Measurements from ENCODE around the gene ADAP1. TPM values are rescaled to one million over a fixed set of nuclear protein-coding genes. Genes with fewer than 3 reads are reported as not detected.
A peak's percentile ranks its signal among the peaks of the same experiment; 100 is the strongest.

The ADAP1 gene
- total and polyA plus RNA-seq, 4 donors = 30.8 to 116 (median 79.0) TPM

DNA sequence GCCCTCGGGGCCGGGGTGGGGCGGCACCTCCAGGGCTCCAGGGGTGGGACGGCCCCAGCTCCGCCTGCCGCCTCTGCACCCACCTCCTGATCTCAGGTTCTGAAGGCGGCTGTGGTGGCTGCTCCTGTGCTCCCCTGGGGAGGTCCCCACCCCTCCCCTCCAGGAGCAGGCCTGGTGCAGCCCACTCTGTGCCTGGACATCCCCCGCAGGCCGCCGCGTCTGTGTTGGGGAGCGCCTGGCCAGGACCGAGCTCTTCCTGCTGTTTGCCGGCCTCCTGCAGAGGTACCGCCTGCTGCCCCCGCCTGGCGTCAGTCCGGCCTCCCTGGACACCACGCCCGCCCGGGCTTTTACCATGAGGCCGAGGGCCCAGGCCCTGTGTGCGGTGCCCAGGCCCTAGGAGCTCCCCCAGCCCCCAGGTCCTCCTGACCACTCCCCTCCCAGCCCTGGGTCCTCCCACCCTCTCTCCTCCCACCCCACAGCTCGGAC is 34.0 kb upstream of the ADAP1 start:
- 22% methylated on average over 24 of the region's 24 CpGs for WGBS (ENCODE audit: insufficient coverage)
- peaks cover 47% of the 10 kb centered on the region for H3K4me1 ChIP-seq (ENCODE audit: control insufficient read depth, insufficient read depth, low read length)
- no peak overlapping the region for H3K27ac ChIP-seq (ENCODE audit: low read depth, low read length)

DNA sequence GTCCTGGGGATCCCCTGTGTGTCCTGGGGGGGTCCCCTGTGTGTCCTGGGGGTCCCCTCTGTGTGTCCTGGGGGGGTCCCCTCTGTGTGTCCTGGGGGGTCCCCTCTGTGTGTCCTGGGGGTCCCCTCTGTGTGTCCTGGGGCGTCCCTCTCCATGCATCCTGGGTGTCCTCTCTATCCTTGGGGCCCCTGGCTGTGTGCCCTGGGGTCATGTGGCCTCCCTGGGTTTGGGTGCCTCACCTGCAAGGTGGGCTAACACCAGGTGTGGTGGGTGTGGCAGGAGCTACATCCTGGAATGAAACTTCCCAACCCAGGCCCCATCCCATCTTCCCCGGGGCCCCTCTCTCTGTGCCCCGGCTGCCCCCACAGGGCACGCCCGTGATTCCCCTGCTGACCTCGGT is 33.4 kb upstream of the ADAP1 start:
- no peak overlapping the region for H3K27ac ChIP-seq (ENCODE audit: low read depth, low read length)
- no peaks in the 10 kb centered on the region for H3K9me3 ChIP-seq (ENCODE audit: control insufficient read depth, insufficient read depth, low read length)
- 70% methylated on average over 6 of the region's 6 CpGs for WGBS (ENCODE audit: insufficient coverage)
- H3K4me1 ChIP-seq (ENCODE audit: control insufficient read depth, insufficient read depth, low read length) = peaks cover 47% of the 10 kb centered on the region
- H3K27me3 ChIP-seq (ENCODE audit: control insufficient read depth, insufficient read depth, low read length) = no peaks in the 10 kb centered on the region
- peaks cover 8% of the 10 kb centered on the region for H3K36me3 ChIP-seq (ENCODE audit: control insufficient read depth, insufficient read depth, low read length)
- no peak overlapping the region for H3K4me3 ChIP-seq (ENCODE audit: low read depth, low read length)
- DNase-seq (ENCODE audit: low read depth in 4 of 6, low spot score in 6 of 6) = no peak

More for the DNA sequence above, 34.0 kb upstream of the ADAP1 start:
- no peak overlapping the region for H3K4me3 ChIP-seq (ENCODE audit: low read depth, low read length)
- H3K9me3 ChIP-seq (ENCODE audit: control insufficient read depth, insufficient read depth, low read length) = no peaks in the 10 kb centered on the region
- peaks cover 9% of the 10 kb centered on the region for H3K36me3 ChIP-seq (ENCODE audit: control insufficient read depth, insufficient read depth, low read length)
- H3K27me3 ChIP-seq (ENCODE audit: control insufficient read depth, insufficient read depth, low read length) = no peaks in the 10 kb centered on the region
- no peak for DNase-seq (ENCODE audit: low read depth in 4 of 6, low spot score in 6 of 6)

DNA sequence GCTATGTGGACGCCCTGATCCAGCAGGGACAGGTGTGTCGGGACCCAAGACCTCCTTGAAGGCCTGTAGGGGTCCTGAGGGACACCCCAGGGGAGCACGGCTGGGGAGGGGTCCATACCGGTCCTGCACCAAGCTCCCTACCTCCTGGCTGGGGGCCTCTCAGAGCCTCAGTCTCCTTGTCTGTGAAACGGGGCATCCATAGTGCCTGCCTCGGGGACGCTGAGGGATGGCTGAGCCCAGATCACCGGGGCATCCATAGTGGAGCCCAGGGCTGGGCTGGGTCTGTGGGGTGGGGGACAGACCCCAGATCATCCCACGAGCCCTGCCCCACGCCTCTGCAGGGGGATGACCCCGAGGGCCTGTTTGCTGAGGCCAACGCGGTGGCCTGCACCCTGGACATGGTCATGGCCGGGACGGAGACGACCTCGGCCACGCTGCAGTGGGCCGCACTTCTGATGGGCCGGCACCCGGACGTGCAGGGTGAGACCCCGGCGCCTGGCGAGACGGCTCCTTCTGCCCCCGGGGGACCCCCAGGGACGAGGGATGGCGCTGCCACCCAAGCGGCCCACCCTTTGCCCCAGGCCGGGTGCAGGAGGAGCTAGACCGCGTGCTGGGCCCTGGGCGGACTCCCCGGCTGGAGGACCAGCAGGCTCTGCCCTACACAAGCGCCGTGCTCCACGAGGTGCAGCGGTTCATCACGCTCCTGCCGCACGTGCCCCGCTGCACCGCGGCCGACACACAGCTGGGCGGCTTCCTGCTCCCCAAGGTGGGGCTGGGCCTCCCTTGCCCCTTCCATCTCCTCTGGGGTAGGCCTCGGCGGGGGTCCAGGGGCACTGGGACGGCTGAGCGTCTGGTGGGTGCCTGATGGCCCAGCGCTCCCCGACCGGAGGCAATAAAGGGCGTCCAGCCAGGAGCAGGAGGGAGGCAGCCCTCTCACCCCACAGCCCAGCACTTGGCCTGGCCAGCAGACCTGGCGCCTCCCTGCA is 32.6 kb upstream of the ADAP1 start:
- H3K4me1 ChIP-seq (ENCODE audit: control insufficient read depth, insufficient read depth, low read length) = peaks cover 47% of the 10 kb centered on the region
- no peak overlapping the region for H3K4me3 ChIP-seq (ENCODE audit: low read depth, low read length)
- H3K36me3 ChIP-seq (ENCODE audit: control insufficient read depth, insufficient read depth, low read length) = peaks cover 8% of the 10 kb centered on the region
- no peak overlapping the region for H3K27ac ChIP-seq (ENCODE audit: low read depth, low read length)
- 85% methylated on average over 54 of the region's 56 CpGs for WGBS (ENCODE audit: insufficient coverage)
- no peak for DNase-seq (ENCODE audit: low read depth in 4 of 6, low spot score in 6 of 6)
- H3K27me3 ChIP-seq (ENCODE audit: control insufficient read depth, insufficient read depth, low read length) = no peaks in the 10 kb centered on the region
- no peaks in the 10 kb centered on the region for H3K9me3 ChIP-seq (ENCODE audit: control insufficient read depth, insufficient read depth, low read length)

DNA sequence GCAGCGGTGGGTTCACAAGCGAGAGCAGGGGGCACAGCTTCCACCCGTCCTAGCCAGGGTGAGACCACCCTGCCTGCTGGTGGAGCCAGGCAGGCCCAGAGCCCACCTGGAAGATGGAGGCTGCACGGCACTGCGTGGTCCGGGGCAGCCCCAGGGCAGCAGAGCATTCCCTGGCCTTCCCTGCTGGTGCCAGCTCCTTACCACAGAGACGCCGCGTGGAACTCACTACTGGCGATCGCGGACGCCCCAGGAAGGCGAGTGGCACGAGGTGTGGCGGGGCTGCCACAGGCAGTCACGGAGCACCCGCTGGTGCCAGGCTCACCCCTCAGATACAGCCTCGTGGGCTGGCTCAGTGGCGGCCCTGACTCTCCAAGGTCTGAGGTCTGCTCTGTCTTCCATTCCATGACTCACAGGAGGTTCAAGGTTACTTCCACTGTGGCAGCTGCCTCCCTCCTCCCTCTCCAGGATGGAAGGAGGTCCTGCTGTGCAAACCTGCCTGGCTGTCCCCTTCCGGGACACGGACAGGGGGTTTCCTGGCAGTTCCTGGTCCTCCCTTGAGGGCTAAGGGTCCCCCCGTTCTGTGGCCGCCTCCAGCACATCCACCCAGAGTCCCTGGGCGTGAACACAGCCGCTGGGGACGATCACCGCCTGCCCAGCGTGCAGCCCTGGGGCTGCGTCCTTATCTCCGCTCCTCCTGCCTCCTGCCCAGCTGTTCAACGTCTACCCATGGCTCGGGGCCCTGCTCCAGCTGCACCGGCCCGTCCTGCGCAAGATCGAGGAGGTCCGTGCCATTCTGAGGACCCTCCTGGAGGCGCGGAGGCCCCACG is 31.6 kb upstream of the ADAP1 start:
- H3K27ac ChIP-seq (ENCODE audit: low read depth, low read length) = no peak overlapping the region
- no peak overlapping the region for H3K4me3 ChIP-seq (ENCODE audit: low read depth, low read length)
- H3K9me3 ChIP-seq (ENCODE audit: control insufficient read depth, insufficient read depth, low read length) = no peaks in the 10 kb centered on the region
- 76% methylated on average over 41 of the region's 41 CpGs for WGBS (ENCODE audit: insufficient coverage)
- peaks cover 44% of the 10 kb centered on the region for H3K4me1 ChIP-seq (ENCODE audit: control insufficient read depth, insufficient read depth, low read length)
- no peaks in the 10 kb centered on the region for H3K27me3 ChIP-seq (ENCODE audit: control insufficient read depth, insufficient read depth, low read length)
- H3K36me3 ChIP-seq (ENCODE audit: control insufficient read depth, insufficient read depth, low read length) = peaks cover 7% of the 10 kb centered on the region
- DNase-seq (ENCODE audit: low read depth in 4 of 6, low spot score in 6 of 6) = no peak

DNA sequence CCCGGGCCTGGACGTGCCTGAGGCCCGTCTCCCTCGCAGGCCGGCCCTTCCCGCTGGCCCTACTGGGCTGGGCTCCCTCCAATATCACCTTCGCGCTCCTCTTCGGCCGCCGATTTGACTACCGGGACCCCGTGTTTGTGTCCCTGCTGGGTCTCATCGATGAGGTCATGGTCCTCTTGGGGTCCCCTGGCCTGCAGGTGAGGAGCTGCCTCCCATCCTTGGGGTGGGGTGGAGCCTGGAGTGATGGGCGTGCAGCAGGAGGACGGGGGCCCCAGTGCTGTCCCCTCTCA is 30.6 kb upstream of the ADAP1 start:
- DNase-seq (ENCODE audit: low read depth in 4 of 6, low spot score in 6 of 6) = no peak
- H3K4me1 ChIP-seq (ENCODE audit: control insufficient read depth, insufficient read depth, low read length) = peaks cover 44% of the 10 kb centered on the region
- 67% methylated on average over 15 of the region's 16 CpGs for WGBS (ENCODE audit: insufficient coverage)

DNA sequence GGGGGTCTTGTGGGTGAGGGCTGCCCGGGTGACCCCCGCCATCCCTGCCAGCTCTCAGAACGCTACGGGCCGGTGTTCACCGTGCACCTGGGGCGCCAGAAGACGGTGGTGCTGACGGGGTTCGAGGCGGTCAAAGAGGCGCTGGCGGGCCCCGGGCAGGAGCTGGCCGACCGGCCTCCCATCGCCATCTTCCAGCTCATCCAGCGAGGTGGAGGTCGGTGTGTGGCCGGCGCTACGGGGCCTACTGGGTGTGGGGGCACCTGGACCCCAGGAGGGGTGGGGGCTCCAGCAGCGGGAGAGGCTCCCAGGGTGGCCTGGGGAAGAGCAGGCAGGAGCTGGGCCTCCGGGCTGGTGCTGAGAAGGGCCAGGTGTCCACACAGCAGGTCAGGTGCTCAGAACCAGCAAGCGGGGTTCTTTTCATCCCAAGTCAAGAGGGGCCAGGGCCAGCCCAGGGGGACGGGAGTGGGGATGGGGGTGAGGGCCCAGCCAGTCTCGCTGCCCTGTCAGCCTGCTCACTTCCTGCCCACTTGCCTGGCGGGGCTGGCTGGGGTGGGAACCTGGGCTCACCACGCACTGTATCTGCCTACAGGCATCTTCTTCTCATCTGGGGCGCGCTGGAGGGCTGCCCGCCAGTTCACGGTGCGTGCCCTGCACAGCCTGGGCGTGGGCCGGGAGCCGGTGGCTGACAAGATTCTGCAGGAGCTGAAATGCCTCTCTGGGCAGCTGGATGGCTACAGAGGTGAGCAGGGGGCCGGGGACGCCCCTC is 30.1 kb upstream of the ADAP1 start:
- H3K36me3 ChIP-seq (ENCODE audit: control insufficient read depth, insufficient read depth, low read length) = no peaks in the 10 kb centered on the region
- DNase-seq (ENCODE audit: low read depth in 4 of 6, low spot score in 6 of 6) = no peak
- H3K4me1 ChIP-seq (ENCODE audit: control insufficient read depth, insufficient read depth, low read length) = peaks cover 44% of the 10 kb centered on the region
- no peak overlapping the region for H3K27ac ChIP-seq (ENCODE audit: low read depth, low read length)
- no peaks in the 10 kb centered on the region for H3K27me3 ChIP-seq (ENCODE audit: control insufficient read depth, insufficient read depth, low read length)
- WGBS (ENCODE audit: insufficient coverage) = 90% methylated on average over 37 of the region's 39 CpGs
- H3K4me3 ChIP-seq (ENCODE audit: low read depth, low read length) = no peak overlapping the region
- no peaks in the 10 kb centered on the region for H3K9me3 ChIP-seq (ENCODE audit: control insufficient read depth, insufficient read depth, low read length)

More for the DNA sequence above, 30.6 kb upstream of the ADAP1 start:
- no peaks in the 10 kb centered on the region for H3K27me3 ChIP-seq (ENCODE audit: control insufficient read depth, insufficient read depth, low read length)
- H3K27ac ChIP-seq (ENCODE audit: low read depth, low read length) = no peak overlapping the region
- H3K36me3 ChIP-seq (ENCODE audit: control insufficient read depth, insufficient read depth, low read length) = no peaks in the 10 kb centered on the region
- no peak overlapping the region for H3K4me3 ChIP-seq (ENCODE audit: low read depth, low read length)
- no peaks in the 10 kb centered on the region for H3K9me3 ChIP-seq (ENCODE audit: control insufficient read depth, insufficient read depth, low read length)

DNA sequence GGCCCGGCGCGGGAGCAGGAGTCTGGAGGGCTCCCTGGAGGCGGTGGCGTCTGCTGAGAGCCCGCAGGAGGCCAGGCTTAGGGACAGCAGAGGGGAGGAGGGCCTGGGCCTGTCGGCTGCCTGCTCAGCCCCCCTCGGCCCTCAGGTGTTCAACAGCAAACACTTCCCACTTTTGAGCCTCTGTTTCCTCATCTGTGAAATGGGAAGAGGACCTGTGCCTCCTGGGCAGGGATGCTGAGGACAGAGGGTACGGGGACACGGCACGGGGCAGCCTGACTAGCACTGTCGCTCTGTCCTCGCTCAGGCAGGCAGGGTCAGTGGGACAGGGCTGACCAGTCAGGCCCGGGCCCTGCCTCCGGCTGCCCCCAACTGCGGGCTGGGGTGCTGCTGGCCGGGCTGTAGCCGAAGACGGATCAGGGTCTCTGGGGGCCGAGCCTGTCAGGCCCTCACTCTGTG is 29.2 kb upstream of the ADAP1 start:
- 94% methylated on average over 11 of the region's 20 CpGs for WGBS (ENCODE audit: insufficient coverage)
- Histone ChIP-seq H3K27me3 (ENCODE audit: control insufficient read depth, insufficient read depth, low read length) (no peaks in the 10 kb centered on the region), H3K27ac (ENCODE audit: low read depth, low read length) (no peak overlapping the region), H3K4me1 (ENCODE audit: control insufficient read depth, insufficient read depth, low read length) (peaks cover 40% of the 10 kb centered on the region), H3K9me3 (ENCODE audit: control insufficient read depth, insufficient read depth, low read length) (no peaks in the 10 kb centered on the region), H3K4me3 (ENCODE audit: low read depth, low read length) (no peak overlapping the region), H3K36me3 (ENCODE audit: control insufficient read depth, insufficient read depth, low read length) (no peaks in the 10 kb centered on the region)
- no peak for DNase-seq (ENCODE audit: low read depth in 4 of 6, low spot score in 6 of 6)

DNA sequence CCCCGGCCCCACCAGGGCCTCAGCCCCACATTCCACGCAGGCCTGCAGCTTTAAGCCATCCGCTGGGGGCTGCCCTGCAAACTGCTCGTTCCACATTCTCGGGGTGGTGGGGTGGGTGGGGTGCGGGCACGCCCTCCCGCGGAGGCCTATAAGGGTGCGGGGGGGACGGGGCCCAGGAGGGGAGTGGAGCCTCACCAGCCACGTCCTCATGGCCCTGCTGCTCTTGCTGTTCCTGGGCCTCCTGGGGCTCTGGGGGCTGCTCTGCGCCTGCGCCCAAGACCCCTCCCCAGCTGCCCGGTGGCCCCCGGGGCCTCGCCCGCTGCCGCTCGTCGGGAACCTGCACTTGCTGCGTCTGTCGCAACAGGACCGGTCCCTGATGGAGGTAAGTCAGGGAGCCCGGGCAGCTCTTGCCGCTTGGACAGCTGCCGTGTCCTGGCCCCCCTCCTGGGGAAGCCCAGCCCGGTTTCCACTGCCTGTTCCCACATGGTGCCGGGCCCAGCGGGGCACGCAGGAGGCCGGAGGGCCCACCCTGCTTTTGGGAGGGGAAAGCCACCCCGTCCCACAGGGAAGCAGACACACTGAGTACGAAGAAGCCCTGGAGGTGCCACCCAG is 28.6 kb upstream of the ADAP1 start, which contains the start of gene CYP2W1:
CYP2W1 (plus strand) TSS at position 178 of the 612 bp plus-strand sequence; CDS start at position 209, 31 bp downstream.
- H3K36me3 ChIP-seq (ENCODE audit: control insufficient read depth, insufficient read depth, low read length) = no peaks in the 10 kb centered on the region
- H3K4me1 ChIP-seq (ENCODE audit: control insufficient read depth, insufficient read depth, low read length) = peaks cover 40% of the 10 kb centered on the region
- H3K27ac ChIP-seq (ENCODE audit: low read depth, low read length) = peak within 1 kb of the TSS; percentile 33
- H3K27me3 ChIP-seq (ENCODE audit: control insufficient read depth, insufficient read depth, low read length) = no peaks in the 10 kb centered on the region
- no peak within 1 kb of the TSS for H3K4me3 ChIP-seq (ENCODE audit: low read depth, low read length)
- 58% methylated on average over 31 of the region's 34 CpGs for WGBS (ENCODE audit: insufficient coverage)
- DNase-seq (ENCODE audit: low read depth in 4 of 6, low spot score in 6 of 6) = no peak
- no peaks in the 10 kb centered on the region for H3K9me3 ChIP-seq (ENCODE audit: control insufficient read depth, insufficient read depth, low read length)
